Stimulated activated naive CD4-positive, alpha-beta T cell (primary cell): ENCODE results near the gene GIMAP1.

Experiments
- DNase-seq, 6 experiments: peaks; one replicate each; lab custom pipeline; 2025; lab: John Stamatoyannopoulos, UW

Gene GIMAP1

DNA sequence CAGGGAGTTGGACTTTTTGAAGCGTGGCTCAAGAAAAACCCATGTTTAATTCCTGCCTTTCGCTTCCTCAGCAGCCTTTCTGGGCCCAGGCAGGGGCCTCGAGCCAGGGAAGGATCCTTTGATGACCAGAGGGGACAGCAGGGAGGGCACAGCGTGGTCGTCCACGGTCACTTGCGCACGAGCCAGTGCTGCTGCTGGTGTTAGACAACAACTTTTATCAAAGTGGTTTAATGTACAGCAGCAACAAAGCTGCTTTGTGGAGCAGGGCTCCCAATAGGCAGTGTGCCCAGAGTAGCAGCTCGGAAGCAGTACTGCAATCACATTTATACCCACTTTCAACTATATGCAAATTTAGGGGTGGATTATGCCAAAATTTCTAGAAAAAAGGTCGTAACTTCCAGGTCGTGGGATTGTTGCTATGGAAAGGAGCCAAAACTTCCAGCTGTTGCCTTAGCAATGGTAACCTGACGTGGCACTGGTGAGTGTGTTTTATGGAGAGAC, 6.1 kb downstream of the GIMAP1 start:
- no peak for DNase-seq

DNA sequence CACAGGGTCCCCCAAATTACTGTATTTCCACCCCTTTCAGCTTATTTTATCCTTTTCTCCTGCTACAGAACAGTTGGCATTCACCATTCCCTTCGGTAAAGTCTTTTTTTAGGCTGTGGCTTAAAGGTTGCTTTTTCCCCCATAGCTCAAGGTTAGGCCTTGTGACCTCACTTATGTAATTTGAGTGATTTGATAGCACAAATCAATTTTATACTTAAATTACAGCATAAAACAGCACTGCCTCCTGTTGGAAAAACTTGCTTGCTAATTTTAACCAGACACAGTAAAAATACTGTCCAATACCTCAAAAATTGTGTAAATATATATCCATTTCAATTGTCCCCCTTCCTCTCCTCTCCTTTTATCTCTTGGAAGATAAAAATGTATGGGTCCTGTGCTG, 7.1 kb downstream of the GIMAP1 start:
- DNase-seq = no peak

DNA sequence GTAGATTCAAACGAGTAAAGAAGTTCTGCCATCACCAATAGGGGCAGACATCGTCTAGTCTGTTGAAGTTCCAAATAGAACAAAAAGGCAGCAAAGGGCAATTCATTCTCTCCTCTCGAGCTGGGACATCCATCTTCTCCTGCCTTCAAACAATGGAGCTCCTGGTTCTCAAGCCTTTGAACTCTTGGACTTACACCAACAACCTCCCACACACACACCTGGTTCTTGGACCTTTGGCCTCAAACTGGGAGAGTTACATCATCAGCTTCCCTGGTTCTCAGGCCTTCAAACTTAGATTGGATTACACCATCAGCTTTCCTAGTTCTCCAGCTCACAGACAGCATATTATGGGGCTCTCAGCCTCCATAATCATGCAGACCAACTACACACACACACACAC, 11.0 kb downstream of the GIMAP1 start:
- no peak for DNase-seq

DNA sequence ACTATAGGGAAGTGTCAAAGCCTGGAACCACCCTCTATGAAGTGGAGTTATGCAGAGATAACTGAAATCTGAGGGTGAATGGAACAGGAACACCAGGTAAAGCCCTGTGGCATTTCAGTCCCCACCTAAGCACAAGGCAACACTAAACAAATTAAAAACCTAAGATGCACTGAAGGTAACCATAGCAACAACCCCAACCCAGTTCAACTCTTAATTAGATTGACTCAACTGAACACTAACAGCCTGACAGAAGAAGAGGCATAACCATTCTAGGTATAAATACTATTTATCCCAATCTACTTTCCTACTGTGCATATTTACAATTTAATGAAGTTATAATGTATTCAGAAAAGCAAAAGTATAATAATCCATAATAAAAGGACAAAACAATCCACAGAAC, 11.6 kb downstream of the GIMAP1 start:
- DNase-seq = no peak

DNA sequence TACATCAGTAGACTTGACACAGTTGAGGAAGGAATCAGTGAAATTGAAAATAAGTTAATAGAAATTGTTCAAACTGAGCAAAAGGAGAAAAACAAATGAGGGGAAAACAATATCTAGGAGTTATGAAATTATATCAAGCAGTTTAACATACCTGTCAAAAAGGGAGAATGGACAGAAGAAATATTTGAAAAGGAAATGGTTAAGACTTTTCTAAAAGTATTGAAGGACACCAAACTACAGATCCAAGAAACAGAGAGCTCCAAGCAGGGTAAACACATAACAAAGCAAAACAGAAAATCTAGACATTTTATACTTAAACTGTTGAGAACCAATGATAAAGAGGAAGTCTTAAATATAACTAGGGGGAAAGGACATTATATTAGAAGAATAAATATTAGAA, 12.2 kb downstream of the GIMAP1 start:
- no peak for DNase-seq

DNA sequence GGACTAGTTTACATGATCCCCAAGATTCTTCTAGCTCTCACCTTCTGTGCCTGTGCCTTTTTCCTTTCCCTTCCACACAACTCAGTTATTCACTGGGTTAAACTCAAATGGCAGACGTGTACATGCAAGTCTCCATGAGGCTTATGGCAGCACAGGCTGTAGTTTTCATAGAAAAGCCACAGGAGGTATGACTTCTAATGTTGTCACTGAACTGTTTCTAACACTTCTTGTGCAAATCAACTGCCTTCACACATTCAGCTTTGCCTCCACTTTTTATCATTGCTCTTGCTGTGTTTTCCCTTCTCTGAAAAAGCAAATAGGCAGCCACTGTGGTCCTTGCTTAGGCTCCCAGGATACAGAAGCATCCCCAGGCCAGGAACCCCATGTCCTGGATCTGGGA, 15.5 kb downstream of the GIMAP1 start:
- DNase-seq = peak in 1 of 6 experiments; percentile 15

DNA sequence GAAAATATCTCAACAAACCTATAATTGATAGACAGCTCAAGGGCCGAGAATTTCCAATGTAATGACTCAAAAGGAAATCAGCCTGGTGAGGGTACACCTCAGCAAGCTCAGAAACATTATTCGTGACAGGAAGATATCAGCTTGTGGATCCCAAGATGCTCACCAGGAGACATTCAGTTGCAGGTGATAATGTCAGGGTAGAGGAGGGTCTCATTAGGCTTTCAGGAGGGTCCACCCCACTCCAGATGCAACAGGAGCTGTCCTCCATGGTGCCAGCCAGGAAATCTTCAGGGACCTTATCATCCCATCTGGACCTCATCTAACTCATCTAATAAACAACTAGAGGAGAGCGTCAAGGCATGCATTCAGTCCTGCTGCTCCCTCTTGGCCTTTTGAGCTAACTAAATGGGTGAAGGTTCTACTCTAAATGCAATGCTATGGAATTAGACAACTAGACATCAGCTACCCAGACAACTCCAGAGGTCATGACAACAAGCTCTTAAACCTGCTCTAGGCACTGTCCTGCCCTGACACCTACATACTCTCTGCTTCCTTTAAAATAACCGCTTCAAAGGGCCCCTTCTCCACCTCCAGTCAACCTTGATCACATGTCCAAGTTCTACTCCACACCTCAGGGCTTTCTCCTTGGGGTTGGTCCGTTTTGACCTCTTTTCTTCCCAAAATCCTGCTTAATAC, 16.5 kb downstream of the GIMAP1 start:
- DNase-seq = peak in 1 of 6 experiments; percentile 15

DNA sequence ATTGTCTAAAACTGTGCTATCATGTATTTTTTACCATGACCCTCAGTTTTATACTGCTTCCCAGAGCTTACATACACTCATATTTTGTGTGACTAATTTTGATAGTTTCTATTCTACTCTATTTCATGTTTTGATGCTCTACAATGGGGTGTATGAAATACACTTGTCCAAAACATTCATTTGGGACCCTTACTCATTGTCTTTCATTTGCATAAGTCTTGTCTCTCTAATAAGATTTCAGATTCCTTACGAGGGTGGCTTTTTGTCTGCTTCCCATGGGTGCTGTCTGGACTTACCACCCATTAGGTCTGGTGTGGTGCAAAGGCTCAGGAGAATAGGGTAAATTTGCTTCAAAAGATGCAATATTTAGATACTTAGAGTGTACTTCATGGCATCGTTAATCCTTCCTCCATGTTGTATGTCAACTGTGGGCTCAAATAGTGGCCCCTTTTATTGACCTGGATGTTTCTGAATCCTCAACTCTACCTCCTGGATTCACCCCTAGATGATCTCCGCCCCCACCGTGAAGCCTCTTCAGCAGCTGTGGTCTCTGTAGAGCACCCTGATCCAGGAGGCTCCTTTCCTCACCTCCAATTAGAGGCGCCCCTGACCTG, 17.2 kb downstream of the GIMAP1 start:
- DNase-seq = no peak

DNA sequence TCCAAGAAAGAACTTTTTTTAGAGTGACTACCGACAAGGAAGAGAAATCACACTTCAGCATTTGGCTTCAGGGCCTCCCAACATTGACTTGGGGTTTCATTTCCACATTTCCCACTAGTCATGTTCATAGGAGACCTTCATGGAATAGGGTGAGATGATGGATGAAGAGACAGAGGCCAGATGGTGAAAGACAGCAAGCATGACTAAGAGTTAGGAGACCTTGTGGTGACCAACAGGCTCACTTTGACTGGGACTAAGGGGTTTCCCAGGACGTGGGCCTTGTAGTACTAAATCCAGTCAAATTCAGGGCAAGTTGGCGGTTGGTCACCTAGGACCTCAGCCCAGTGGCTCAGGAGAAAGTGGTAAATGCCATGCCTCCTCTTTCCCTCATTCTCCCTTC, 17.8 kb downstream of the GIMAP1 start:
- DNase-seq = no peak

DNA sequence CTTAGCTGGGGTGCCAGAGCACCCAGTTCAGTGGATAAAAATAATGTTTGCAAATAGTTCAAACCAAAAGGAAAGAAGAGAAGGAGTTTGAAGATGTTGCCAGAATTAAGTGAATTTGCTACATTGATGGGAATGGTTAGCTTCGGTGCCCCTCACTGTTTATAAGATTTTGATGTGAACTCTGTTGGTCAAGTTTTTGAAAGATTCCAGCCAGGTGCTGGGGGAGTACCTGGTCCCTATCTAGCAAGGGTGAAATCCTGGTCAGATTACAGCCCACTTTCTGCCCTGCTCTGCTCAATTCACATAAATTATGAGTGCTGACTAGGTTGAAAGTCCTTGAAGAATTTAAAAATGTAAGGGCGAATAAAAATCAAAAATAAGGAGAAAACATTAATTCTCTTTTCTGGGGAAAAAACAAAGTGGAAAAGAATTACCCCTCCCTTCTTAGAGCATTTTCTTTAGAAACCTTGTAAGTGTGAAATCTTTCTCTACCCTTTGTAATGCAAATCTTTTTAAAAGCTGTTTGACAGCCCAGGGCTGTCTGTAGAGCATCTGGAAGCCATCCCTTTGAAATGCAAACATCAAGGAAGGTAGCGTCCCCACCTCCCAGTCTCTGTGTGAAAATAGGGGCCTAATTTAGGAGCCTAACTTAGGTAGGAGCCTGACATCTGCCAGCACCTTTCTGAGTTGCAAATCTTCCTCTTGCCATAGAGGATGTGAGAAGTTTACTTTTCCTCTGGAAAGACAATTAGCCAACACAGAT, 19.4 kb downstream of the GIMAP1 start:
- DNase-seq = peak in 1 of 6 experiments; percentile 38

DNA sequence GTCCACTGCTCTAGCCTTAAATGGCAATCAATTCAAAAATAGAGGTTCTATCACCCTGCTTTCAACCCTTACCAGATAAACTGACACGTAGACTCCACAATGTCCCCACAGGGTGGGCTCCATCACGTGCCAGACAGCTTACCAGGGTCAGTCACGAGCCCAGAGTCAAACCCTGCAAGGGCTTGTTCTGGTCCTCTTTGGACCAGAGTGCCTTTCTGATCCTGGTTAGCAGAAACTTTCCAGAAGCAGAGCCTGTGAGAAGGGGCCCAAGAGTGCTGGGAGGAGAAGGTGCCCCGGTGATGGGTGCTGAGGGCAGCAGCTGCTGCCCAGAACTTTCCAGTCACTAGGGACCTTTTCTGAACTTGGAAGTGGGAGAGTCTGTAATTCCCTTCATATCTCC, 20.5 kb downstream of the GIMAP1 start:
- no peak for DNase-seq

DNA sequence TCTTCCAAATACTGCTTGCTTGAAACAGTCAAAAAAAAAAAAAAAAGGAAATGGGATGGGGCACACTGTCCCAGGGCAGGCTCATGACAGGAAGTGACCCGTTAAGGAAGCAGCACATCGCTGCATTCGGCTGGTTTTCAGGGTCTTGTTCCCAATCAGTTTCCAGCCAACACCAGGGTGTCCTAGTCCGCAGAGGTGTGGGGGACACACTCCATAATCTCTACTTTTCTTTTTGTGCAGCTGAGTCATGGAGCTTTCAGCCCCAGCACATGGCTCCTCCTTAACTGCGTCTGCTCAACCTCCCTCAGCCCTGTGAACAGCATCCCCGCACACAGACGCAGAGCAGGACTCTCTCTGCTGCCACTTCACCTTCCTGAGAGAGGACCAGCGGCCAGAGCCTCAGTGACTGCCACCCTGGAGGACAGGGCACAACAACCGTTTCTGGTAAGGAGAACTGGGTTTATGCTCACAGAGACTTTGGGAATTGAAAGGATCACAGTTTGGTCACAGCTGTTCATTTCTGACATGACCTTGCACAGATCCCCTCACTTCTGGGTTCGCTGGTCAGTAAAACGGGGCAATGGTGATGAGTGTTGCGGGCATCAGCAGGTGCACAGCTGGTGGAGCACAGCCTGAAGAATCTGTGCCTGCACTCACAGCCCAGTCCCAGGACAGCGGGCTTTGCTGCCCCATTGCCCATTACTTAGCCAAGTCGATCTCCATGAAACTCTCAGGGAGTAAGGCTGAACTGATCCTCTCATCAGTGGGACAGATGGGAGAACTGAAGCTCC, 21.0 kb downstream of the GIMAP1 start, which contains the start of gene GIMAP5:
GIMAP5 (plus strand) TSS at position 154 of the 791 bp plus-strand sequence. CDS start 3,467 bp downstream, outside the sequence.
- peak in 5 of 6 experiments; percentile 36 to 68 (median 46) for DNase-seq

DNA sequence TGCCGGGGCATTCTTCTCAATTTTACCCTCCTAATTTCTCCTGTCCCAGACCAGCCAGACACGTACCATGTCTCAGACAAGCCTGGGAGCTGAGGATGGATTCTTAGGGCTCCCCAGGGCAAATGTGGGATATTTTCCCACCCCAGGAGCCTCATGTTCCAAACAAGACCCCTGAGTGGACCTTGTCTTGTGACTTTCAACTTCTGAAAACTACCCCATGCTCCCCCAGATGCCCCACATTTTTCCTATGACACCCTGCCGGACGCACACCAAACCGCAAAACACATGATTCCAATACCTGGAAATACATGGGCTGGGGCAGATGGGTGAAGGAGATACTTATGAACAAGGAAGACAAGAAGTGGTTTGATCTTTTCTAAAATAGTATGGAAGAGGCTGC, 21.7 kb downstream of the GIMAP1 start:
- peak in 1 of 6 experiments; percentile 32 for DNase-seq

DNA sequence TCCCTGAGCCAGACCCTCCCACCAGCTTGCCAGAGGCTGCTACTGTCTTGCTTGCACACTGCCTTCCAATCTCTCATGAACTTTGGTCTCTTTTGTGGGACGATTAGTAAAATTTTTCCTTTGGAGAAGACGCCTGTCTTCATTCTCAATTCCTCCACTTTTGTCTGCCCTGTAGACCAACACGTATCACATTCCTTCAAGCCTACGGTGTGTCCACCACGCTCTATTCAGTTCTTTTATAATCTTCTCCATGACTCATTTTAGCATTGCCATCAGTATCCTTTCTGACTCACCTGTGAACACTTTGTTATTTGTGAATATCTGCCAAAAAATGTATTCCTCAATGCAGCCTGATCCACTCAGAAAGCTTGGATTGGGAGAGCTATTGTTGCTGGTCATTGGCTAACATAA, 22.2 kb downstream of the GIMAP1 start:
- DNase-seq = no peak

DNA sequence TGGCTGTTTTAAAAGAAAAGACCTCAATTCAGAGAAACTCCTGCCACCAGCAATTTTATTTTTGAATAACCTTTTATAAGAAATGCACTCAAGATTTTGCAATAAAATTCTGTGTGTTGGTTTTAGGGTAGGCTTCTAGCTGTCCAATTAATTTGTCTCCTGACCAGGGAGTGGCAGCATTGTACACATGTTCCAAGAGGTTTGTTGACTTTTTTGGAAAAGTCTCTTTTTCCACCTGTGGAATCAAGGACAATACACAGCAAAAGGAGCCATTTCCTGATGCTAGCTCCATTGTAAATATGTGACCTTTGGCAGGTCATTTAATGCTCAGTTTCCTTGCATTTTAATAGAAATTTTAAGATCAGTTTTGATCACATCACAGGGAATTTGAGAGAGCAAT, 22.6 kb downstream of the GIMAP1 start:
- no peak for DNase-seq

DNA sequence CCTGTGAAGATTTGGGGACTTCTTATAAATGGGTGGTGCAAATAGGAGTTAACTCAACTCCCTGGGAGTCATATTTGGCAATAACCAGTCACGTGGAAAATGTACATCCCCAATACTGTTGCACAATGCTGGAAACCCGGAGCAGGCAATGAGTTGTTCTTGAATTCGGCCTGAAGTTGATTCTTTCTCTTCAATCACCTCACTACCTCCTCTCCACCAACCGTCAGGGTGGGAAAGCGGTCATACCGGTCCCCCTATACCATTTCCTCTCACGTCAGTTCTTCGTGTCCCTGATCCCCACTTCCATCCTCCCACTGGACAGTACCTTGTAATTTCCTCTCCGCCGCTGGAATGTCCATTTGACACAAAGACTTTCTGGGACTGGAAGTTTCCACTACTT, 23.6 kb downstream of the GIMAP1 start:
- peak in 1 of 6 experiments; percentile 18 for DNase-seq

DNA sequence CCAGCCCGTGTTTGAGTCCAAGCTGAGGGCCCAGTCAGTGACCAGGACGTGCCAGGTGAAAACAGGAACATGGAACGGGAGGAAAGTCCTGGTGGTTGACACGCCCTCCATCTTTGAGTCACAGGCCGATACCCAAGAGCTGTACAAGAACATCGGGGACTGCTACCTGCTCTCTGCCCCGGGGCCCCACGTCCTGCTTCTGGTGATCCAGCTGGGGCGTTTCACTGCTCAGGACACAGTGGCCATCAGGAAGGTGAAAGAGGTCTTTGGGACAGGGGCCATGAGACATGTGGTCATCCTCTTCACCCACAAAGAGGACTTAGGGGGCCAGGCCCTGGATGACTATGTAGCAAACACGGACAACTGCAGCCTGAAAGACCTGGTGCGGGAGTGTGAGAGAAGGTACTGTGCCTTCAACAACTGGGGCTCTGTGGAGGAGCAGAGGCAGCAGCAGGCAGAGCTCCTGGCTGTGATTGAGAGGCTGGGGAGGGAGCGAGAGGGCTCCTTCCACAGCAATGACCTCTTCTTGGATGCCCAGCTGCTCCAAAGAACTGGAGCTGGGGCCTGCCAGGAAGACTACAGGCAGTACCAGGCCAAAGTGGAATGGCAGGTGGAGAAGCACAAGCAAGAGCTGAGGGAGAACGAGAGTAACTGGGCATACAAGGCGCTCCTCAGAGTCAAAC, 26.0 kb downstream of the GIMAP1 start:
- peak in 2 of 6 experiments; percentile 54 to 57 for DNase-seq

DNA sequence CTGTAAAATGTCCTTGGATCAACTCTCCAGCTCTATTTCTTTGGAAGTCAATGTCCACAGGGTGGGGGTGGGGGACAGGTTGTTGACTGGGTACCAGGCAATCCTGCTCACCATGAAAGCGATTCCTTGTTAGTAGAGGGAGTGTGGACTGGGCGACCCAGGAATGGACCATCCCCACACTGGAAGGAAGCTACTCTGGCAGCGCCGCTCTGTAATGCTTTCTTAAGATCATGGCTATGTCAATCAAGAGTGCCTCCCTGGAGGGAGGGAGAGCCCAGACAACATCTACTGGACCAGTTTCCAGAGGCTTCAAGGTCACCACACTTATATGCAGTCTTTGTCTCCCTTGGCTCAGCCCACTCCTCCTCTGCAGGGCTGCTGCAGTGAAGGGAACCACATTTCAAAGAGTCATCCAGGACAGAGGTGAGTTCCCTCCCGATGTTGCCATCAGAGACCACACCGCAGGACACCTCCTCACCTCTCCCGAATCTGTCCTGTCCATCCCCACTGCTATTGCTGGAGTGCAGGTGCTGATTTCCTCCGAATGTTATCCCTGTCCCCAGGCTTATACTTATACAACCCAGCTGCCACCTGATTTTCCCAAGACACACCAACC, 27.7 kb downstream of the GIMAP1 start:
- peak in 1 of 6 experiments; percentile 19 for DNase-seq

DNA sequence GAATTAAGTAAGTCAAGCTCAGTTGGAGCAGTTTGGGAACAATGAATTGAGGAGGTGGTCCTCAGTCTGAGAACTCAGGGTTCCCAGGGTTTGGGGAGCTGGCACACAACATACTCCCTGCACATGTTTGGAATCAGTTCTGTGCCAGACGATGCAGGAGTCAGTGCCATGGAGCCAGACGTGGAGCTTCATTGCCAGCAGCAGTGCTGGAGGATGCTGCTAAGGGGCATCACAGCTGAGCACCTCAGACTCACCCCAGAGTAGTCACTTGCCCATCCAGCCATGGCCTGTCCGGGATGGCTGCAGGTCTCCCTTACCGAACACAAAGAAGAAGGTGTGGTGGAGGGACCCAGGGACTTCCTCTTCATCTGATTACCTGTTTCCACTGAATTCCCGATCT, 28.7 kb downstream of the GIMAP1 start:
- no peak for DNase-seq

DNA sequence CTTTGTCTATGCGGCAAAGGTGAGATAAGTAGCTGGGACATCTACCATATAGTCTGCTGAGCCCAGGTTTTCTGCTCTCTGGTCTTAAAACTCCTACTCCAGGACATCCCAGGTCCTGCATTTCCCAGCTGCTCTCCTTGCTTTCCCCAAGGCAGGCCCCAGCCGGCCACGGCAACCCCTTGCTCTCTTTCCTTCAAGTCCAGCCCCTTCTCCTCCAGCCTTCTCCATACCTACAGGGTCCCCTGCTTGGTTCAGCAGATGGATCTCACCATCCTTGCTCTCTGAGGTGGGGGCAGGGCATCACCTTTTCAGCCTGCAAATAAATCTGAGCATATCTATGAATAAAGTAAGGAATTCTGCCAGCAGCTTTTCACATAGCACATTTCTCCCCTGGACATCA, 29.5 kb downstream of the GIMAP1 start:
- DNase-seq = no peak

DNA sequence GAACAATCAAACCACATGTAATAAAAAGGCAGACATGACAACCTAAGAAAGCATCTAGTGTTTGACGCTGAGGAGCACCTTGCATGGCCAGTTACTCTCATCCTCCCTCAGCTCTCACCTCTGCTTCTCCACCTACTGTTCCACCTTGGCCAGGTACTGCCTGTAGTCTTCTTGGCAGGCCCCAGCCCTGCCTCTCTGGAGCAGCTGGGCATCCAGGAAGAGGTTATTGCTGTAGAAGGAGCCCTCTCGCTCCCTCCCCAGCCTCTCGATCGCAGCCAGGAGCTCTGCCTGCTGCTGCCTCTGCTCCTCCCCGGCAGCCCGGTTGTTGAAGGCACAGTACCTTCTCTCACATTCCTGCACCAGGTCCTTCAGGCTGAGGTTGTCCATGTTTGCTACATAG, 30.5 kb downstream of the GIMAP1 start:
- peak in 2 of 6 experiments; percentile 29 to 34 for DNase-seq
